Middle frontal gyrus (tissue), 1 donor: ENCODE results near the gene NRSN2.
"Not testable (repeated sequence)": the region's sequence is repeated elsewhere in the genome, so short reads cannot be mapped to it uniquely, and the experiment has no call there.

ENCODE experiments used
- DNase-seq: peaks from one replicate; pipeline ENCODE4 v3.0.0-alpha.2; 2015; ENCODE audit warnings: low spot score; ENCODE audit errors: extremely low spot score

Gene NRSN2

GRCh38 chr20:373171-373890 is 26.4 kb downstream of the NRSN2 start:
- DNase-seq = no peak

- no peak for DNase-seq
These were observed 28.5 kb downstream of the NRSN2 start for GRCh38 chr20:375265-375889.

GRCh38 chr20:376089-376488 is 29.2 kb downstream of the NRSN2 start:
- no peak for DNase-seq

- no peak for DNase-seq
These were observed 29.8 kb downstream of the NRSN2 start for GRCh38 chr20:376750-377149.

- DNase-seq = not testable (repeated sequence)
These were observed 30.7 kb downstream of the NRSN2 start for GRCh38 chr20:377578-377977.

- no peak for DNase-seq
These were observed 32.0 kb downstream of the NRSN2 start for GRCh38 chr20:378961-379336.

- DNase-seq = no peak
These were observed 34.1 kb downstream of the NRSN2 start for GRCh38 chr20:380763-381580.

- no peak for DNase-seq
These were observed 34.8 kb downstream of the NRSN2 start for GRCh38 chr20:381581-382290.

- DNase-seq = no peak
These were observed 35.6 kb downstream of the NRSN2 start for GRCh38 chr20:382291-383115.

GRCh38 chr20:383889-384288 is 37.0 kb downstream of the NRSN2 start:
- no peak for DNase-seq

GRCh38 chr20:384723-385122 is 37.8 kb downstream of the NRSN2 start:
- no peak for DNase-seq

- no peak for DNase-seq
These were observed 38.5 kb downstream of the NRSN2 start for GRCh38 chr20:385448-385847.

- DNase-seq = not testable (repeated sequence)
These were observed 39.7 kb downstream of the NRSN2 start for GRCh38 chr20:386634-387033.

- no peak for DNase-seq
These were observed 40.6 kb downstream of the NRSN2 start for GRCh38 chr20:387520-387919.

- no peak for DNase-seq
These were observed 41.4 kb downstream of the NRSN2 start for GRCh38 chr20:388034-388994.

- DNase-seq = no peak
These were observed 42.3 kb downstream of the NRSN2 start for GRCh38 chr20:389220-389619.

- no peak for DNase-seq
These were observed 44.3 kb downstream of the NRSN2 start for GRCh38 chr20:391041-391711.

GRCh38 chr20:393296-393695 is 46.4 kb downstream of the NRSN2 start:
- not testable (repeated sequence) for DNase-seq

- no peak for DNase-seq
These were observed 49.3 kb downstream of the NRSN2 start for GRCh38 chr20:396252-396618.
